Liver (tissue), 3 donors: ENCODE data around the gene HOXB2.

ENCODE experiments used
- CTCF ChIP-seq: fragments of 150-350 bp; IDR thresholded peaks from 2 replicates; pipeline ENCODE4 v1.5.1; 2017; ENCODE audit warnings: improper control_type of control experiment, low read depth, low read length; ENCODE audit not compliant: missing input control
- EGR1 ChIP-seq, 2 donors: IDR thresholded peaks; 2 replicates each; pipeline ENCODE4 v1.6.1; 2016 to 2018; ENCODE audit warnings: antibody characterized with exemption in 2 of 2, low read depth in 2 of 2
- FOXA2 ChIP-seq: IDR thresholded peaks from 2 replicates; pipeline ENCODE4 v1.6.1; 2016; ENCODE audit warnings: antibody characterized with exemption
- GABPA ChIP-seq, 2 donors: IDR thresholded peaks in 1 of 2; conservative IDR thresholded peaks in 1 of 2; 2 replicates each; pipeline ENCODE4 v1.6.1; 2016; ENCODE audit warnings: antibody characterized with exemption in 2 of 2, mild to moderate bottlenecking in 1 of 2, moderate library complexity in 1 of 2
- JUND ChIP-seq, 2 donors: IDR thresholded peaks; 2 replicates each; pipeline ENCODE4 v1.6.1; 2016; ENCODE audit warnings: antibody characterized with exemption in 2 of 2
- MAX ChIP-seq: IDR thresholded peaks from 2 replicates; pipeline ENCODE4 v1.6.1; 2016; ENCODE audit warnings: antibody characterized with exemption
- RAD21 ChIP-seq, 2 donors: IDR thresholded peaks; 2 replicates each; pipeline ENCODE4 v1.6.1; 2016; ENCODE audit warnings: antibody characterized with exemption in 2 of 2, mild to moderate bottlenecking in 2 of 2
- REST ChIP-seq: IDR thresholded peaks from 2 replicates; pipeline ENCODE4 v1.6.1; 2016; ENCODE audit warnings: antibody characterized with exemption, mild to moderate bottlenecking
- RXRA ChIP-seq, 2 donors: IDR thresholded peaks; 2 replicates each; pipeline ENCODE4 v1.6.1; 2017 to 2018; ENCODE audit warnings: antibody characterized with exemption in 2 of 2, mild to moderate bottlenecking in 1 of 2
- SP1 ChIP-seq: IDR thresholded peaks from 2 replicates; pipeline ENCODE4 v1.6.1; 2018; ENCODE audit warnings: antibody characterized with exemption, mild to moderate bottlenecking
- TAF1 ChIP-seq: conservative IDR thresholded peaks from 2 replicates; pipeline ENCODE4 v1.6.1; 2016; ENCODE audit warnings: antibody characterized with exemption, mild to moderate bottlenecking
- YY1 ChIP-seq: IDR thresholded peaks from 2 replicates; pipeline ENCODE4 v1.6.1; 2016; ENCODE audit warnings: antibody characterized with exemption, mild to moderate bottlenecking
- ZBTB33 ChIP-seq: IDR thresholded peaks from 2 replicates; pipeline ENCODE4 v1.6.1; 2016; ENCODE audit warnings: antibody characterized with exemption
- donor health status: healthy.
- donor health status: healthy.

- no peak for TF ChIP-seq CTCF
- no peak for TF ChIP-seq REST
- no peak for TF ChIP-seq YY1
- no peak for TF ChIP-seq RAD21 (IDR thresholded peaks at IDR 0.05)
- TF ChIP-seq SP1: no peak
- no peak for TF ChIP-seq FOXA2
- no peak for TF ChIP-seq GABPA (IDR thresholded peaks at IDR 0.05 in 1 of 2, conservative IDR thresholded peaks at IDR 0.05 in 1 of 2)
- TF ChIP-seq ZBTB33: no peak
- no peak for TF ChIP-seq RXRA (IDR thresholded peaks at IDR 0.05)
- TF ChIP-seq JUND (IDR thresholded peaks at IDR 0.05): no peak
- TF ChIP-seq MAX: no peak
- TF ChIP-seq TAF1: no peak
- TF ChIP-seq EGR1 (IDR thresholded peaks at IDR 0.05; ENCODE audit: low read depth in 2 of 2): no peak
Observed at GRCh38 chr17:48523010-48523409, 21.9 kb downstream of the HOXB2 start.
